GM21528 (cell line): ENCODE data around the gene IKZF5.

Source experiments
- ATAC-seq: cut with Tn5 transposase; IDR thresholded peaks from one replicate; pipeline ENCODE4 v1.9.1; 2021; ENCODE audit warnings: mild to moderate bottlenecking, moderate library complexity; ENCODE audit not compliant: unreplicated experiment, low FRiP score

IKZF5 gene, protein sequence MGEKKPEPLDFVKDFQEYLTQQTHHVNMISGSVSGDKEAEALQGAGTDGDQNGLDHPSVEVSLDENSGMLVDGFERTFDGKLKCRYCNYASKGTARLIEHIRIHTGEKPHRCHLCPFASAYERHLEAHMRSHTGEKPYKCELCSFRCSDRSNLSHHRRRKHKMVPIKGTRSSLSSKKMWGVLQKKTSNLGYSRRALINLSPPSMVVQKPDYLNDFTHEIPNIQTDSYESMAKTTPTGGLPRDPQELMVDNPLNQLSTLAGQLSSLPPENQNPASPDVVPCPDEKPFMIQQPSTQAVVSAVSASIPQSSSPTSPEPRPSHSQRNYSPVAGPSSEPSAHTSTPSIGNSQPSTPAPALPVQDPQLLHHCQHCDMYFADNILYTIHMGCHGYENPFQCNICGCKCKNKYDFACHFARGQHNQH

GRCh38 chr10:123008355-123009104 lies at the start of gene IKZF5, which contains the start of gene ACADSB:
Gene IKZF5, minus strand, starts transcription at chr10:123008795. Its CDS starts 10,170 bp downstream, at chr10:122998625.
Gene ACADSB, plus strand, starts transcription at chr10:123009006. Its CDS starts 24 bp downstream, at chr10:123009030.
- ATAC-seq = peak; percentile 81

DNA sequence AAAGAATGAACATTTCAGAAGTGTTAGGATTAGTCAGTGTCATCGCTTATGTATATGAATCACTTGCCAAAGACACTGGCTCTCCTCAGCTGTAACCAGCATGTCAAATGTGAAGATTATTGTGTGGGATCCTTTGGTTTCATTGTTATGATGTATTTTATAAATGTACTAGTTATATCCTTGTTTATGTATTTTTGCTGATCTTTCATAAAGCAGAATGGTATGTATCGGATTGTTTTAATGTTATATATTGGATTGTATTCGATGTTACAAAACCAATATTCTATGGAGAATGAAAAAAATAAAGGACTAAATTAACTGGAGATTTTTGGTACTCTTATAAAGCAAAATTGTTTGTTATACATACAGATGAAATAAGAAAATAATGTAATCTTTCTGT lies 49.4 kb upstream of the IKZF5 start:
- no peak for ATAC-seq

DNA sequence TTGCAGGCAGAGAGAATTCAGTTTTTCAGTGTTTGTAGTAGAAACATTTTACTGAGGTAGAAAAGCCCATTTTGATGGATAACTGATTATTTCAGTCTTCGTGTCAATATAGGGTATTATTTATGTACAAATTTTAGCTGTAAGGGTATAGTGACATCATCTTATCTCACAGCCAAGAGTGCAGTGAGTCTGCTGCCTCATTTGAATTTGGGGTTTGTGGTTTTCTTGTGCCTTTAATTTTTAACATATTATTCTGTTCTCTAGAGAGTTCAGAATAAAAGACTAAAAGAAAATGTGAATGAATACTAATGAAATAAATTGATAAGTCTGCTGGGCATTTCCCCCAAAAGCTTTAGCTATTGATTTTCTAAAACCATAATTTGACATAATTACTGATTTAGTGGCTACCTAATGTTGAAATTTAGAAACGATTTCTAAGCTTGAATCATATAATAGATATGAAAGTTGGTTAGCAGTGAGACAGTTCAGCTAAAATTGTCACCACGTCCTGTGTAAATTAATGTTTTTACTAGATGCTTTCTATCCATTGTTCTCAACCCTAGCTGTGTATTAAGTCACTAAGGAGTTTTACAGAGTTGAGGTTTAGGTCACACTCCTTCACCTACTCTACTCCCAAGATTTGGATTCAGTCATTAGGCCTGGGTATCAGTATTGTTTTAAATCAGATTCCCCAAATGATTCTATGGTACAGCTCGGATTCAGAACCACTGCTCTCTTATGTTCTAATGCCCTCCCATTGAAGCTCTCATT lies 37.6 kb upstream of the IKZF5 start:
- no peak for ATAC-seq

GRCh38 chr10:123044391-123044790 lies 35.8 kb upstream of the IKZF5 start:
- ATAC-seq = no peak

DNA sequence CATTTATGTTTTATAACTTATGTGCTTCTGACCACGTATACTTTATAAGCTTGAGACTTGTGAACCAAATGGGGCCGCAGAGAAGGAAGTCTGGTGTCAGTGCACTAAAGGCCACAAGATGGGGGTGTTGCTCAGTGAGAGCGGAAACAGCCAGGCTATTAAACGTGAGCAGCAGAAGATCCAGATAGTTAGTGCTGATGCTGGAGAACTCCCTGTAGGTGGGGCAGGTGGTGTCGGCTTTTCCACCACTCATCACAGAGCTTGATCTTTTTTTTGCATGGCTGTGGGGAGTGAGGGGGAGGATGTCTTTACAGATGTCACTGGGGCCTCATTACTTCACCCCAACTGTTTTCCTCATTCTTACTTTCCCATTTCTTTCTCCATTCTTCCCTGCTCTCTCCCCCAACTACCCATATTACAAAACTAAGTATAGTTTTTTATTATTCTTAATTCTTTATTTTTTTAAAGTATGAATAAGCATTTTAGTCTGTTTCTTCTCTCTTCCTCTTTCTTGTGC lies 34.9 kb upstream of the IKZF5 start:
- ATAC-seq = peak; percentile 81

DNA sequence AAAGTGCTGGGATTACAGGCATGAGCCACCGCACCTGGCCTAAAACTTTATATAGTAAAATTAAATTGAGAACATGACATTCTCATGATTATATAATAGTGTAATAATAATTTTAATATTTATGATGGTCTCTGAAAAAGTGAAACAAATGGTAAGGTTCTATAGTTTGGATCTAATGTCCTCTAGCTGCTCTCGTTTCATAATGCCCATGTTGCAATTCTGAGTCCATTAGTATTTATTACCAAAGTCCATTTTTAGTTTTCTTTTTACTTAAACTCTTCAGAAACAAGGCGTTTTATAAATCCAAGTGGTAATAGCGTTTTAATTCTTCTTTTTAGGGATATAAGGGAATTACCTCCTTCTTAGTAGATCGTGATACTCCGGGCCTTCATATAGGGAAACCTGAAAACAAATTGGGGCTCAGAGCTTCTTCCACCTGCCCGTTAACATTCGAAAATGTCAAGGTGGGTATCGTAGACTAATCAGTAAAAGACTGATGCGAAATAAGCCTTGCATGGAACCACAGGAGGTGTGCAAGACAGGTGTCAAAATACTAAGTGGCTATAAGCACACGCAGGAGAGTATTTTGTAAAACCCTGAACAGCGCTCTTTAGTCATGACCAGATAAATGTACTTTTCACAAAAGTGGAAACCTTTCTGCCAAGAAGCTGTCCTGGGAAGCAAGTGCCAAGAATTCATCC lies 34.3 kb upstream of the IKZF5 start:
- no peak for ATAC-seq

DNA sequence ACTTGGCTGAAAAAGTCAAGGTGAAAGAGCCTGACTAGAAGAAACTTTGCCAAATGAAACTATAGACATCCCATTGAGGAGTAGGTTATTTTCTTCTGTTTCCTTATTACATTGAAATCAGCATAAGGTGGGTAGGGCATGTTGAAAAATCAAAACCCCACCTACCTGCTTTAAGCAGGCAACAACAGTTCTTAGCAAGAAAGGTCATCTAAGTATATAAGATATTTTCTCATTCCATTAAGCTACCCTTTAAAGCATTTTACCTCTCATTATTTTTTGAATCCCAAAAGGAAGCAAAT lies 31.0 kb upstream of the IKZF5 start:
- no peak for ATAC-seq

DNA sequence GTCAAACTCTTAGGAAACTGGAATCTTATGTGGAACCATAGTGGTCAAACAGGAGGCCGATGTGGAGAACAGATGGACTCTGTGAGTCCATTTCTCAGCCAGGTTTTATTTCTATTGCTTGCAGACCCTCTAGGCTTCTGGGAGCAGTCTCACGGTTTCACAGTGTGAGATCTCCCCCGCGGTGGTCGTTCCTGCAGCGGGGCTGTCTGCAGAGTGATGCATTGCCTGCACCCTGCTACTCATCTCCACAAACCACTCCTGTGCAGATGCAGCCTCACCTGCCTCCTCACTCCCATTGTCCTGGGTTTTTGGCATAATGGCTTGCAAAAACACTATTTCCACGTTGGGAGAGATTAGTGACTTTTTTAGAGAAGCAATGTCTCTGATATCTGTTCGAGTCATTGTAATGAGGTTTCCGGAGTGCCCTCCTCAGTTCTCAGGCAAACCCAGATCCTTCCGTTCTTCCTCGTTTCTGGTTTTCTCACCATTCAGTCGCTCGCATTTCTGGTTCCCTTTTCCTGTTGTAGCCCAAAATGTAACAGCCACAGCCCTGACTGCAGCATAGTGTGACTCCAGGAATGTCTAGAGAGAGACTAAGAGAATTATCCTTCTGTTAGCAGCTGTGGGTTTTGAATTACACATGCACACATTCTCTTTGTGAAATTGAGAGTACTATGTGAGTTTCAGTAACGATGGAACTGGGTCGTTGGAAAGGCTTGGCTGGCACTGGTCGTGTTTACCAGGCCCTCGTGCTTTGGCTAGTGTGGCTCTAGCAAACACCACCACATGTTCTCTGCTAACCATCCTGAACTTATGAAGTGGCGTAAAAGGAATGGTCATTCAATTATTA lies 30.4 kb upstream of the IKZF5 start:
- no peak for ATAC-seq

DNA sequence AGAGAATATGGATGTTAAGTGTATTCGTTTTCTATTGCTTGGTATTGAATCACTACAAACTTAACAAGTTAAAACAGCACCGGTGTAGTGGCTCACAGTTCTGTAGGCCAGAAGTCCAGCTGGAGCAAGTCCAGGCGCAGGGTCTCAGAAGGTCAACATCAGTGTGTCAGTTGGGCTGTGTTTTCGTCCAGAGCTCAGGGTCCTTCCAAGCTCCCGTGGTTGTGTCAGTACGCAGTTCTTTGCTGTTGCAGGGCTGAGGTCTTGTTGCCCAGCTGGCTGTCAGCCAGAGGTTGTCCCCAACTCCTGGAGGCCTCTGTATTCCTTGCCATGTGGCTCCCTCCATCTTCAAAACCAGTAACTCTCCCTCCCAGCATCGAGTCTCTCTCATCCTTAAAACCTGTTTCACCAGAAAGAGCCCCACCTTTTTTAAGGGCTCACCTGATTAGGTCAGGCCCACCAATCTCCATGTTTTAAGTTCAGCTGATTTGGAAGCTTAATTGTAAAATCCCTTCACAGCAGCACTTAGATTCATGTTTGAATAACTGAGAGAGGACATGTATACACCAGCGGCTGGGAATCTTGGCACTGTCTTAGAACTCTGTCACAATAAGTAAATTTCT lies 27.0 kb upstream of the IKZF5 start:
- ATAC-seq = no peak

DNA sequence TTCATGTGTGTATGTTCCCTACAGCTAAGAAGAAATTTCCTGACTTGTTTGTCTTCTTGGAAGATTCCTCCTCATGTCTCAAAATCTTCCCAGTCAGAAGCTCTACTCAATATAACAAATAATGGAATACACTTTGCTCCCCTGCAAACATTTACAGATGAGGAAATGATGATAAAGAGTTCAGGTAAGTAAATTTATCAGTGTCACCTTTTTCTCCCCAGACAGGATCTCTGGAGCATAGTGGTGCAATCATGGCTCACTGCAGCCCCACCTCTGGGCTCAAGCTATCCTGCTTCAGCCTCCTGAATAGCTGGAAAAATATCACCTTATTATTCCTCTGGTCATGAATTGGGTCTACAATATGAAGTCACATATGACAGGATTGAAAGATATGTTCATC lies 25.7 kb upstream of the IKZF5 start:
- no peak for ATAC-seq

- ATAC-seq = no peak
These were observed 22.5 kb upstream of the IKZF5 start for GRCh38 chr10:123031124-123031523.

DNA sequence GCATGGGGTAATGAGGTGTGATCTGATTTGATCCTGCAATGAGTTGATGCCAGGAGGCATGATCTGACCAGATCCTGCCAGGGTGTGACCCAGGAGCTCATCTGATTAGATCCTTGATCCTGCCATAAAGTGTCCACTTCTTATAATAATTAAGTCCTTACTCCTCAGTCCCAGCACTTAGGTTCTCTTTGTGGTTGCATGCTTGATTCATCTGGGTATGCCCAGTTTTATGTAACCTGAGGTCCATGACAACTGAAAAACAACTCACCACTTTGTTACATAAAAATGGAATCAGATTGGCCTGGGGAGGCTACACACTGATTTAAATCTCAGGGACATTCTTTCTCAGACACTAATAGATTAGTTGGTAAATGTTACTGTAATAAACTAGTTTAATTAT lies 19.3 kb upstream of the IKZF5 start:
- no peak for ATAC-seq

DNA sequence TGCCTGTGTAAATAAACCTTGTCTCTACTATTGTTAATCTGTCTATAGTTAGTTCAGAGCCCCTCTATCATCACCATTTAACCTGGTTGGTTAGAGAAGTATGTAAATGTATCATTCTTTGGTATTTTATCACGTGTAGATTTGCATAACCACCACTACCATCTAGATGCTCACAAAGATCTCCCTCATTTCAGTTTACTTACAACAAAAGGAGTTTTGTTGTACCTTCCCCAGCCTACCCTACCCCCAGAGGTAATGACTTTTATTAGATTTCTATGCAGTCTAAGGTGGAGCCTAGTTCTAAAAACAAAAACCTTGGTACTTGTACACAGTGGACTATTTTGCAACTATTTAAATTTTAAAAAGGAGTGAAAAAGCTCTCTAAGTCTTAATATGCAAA lies 17.7 kb upstream of the IKZF5 start:
- no peak for ATAC-seq

DNA sequence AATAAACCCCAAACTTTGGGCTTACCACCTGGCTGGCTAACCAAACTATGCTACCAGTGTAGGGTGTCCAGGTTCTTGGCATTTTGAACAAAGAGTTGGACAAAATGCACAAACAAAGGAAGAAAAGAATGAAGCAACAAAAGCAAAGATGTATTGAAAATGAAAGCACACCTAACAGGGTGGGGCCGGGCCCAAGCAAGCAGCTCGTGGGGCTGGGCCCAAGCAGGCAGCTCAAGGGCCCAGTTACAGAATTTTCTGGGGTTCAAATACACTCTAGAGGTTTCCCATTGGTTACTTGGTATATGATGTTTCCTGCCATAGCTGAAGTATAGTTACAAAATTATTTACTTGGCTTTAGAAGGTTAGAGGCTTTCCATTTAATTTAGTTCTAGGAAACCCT lies 15.9 kb upstream of the IKZF5 start:
- ATAC-seq = no peak

DNA sequence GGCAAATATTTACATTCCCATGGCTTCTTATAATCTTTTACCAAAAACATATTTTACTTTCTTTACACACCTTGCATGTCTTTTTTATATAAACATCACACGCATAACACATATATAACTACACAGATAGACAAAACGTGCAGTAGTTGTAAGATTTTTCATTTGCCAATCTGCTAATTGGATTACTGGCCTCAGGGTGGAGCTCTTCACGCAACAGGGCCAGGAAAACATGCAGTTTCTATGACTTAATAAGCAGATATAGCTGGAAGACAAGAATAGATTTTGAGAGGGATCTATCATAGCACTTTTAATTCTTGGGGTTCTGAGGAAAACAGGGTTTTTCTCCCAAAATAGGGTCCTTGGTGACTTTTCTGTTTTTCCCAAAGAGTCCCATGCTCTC lies 12.9 kb upstream of the IKZF5 start:
- no peak for ATAC-seq

- no peak for ATAC-seq
These were observed 11.5 kb upstream of the IKZF5 start for GRCh38 chr10:123019941-123020703.

DNA sequence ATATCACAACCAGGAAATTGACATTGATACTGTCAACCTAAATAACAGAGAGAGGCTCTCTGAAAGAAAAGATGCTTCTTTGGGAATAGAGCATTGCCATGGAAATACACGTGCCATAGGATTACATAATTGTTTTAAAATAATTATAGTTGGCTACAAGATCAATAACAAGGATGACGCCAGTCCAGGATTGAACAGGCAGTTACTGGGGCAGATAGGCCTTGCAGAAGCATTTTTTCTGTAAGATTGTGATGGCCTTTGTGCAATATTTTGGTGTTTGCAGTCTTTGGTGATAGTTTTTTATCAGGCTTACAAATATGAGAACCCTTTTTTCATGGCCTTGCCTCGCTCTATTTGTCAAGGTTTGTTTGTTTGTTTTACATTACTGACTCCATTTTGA lies 10.7 kb upstream of the IKZF5 start:
- ATAC-seq = no peak

GRCh38 chr10:123018531-123018930 lies 9.9 kb upstream of the IKZF5 start:
- ATAC-seq = no peak
